CD4-positive, alpha-beta T cell treated with Interleukin-15 for 1 hour (primary cell): ENCODE measurements around the gene CSN1S1.
"Not testable (repeated sequence)": the region's sequence is repeated elsewhere in the genome, so short reads cannot be mapped to it uniquely, and the experiment has no call there.

ENCODE experiments used
- DNase-seq: peaks from one replicate; pipeline ENCODE4 v3.0.0-alpha.2; 2020

The CSN1S1 gene, protein sequence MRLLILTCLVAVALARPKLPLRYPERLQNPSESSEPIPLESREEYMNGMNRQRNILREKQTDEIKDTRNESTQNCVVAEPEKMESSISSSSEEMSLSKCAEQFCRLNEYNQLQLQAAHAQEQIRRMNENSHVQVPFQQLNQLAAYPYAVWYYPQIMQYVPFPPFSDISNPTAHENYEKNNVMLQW

DNA sequence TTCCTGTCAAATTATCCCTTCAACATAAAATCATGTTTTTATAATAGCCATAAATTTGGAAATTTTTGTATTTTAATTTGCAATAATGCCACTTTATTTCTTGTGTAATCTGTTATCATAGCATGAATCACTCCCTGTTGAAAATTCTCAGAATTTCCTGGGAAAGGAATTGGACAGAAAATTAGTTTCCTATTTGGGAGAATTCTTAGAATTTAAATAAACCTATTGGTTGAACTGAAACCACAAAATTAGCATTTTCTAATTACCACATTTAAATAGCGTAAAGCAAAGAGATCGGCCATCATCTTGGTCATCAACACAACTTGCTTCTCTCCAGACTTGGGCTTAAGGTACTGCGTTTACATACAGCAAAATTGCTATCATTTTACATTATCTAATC is at the start of gene CSN1S1:
Gene CSN1S1 (plus strand): TSS at position 301 of the 400 bp plus-strand sequence. CDS start 1,488 bp downstream, outside the sequence.
- DNase-seq: no peak

DNA sequence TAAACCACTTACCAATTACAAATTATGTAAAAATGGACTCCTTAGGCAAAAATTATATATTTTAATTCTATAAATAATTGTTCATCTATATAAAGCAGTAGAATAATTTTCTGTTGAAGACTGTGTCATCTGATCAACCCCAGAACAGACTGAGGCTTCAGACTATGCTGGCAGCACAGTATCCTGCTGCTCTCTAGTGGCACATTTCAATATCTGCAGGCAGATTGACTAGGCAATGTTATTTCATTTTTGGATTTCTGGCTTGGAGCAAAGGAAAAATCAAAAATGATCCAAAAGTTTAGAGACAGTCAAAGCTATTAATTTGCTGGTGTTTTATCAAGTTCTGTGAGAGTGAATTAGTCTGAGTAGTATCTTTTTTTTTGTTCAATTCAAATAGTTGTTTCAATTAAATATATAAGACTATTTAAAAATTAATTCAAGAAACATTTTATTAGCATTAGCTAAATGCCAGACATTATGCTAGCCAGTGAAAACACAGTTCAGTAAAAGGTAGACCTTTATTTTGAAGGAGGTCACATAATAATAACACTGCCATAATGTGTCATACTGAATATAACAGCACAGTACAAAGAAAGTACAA is 49.6 kb upstream of the CSN1S1 start:
- DNase-seq: peak; percentile 20

DNA sequence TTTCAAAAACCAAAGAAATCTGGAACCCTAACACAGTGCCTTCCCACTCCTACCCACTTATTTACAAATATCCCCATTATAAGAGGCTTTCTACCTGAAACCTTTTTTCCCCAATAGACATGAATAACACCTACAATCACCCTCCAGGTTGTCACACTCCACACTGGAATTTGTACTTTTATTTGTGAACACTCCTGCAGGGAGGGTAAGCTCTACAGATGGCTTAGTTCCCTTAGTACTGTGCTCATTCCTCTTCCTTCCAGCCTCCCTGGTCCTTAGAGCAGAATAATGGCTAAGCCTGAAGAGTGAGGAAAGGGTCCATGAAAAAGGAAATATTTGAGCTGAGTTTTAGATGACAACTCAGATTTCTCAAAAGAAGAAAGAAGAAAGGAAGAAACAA is 48.7 kb upstream of the CSN1S1 start:
- DNase-seq: no peak

DNA sequence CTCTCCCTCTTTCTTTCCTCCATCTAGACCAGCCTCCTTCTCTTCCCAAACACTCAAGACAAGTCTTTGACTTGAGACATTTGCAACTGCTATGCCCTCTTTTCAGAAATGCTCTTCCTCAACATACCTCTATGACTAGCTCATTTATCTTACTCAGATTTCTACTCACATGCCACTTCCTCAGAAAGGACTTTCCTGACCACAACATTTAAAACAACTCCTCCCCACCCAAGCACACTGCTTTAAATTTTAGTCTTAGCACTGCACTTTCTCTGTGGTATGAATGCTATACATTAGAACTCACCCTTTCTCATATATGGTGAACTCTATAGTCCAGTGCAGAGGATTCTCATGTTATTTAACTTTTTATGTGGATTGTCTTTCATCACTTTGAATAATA is 42.5 kb upstream of the CSN1S1 start:
- DNase-seq: no peak

DNA sequence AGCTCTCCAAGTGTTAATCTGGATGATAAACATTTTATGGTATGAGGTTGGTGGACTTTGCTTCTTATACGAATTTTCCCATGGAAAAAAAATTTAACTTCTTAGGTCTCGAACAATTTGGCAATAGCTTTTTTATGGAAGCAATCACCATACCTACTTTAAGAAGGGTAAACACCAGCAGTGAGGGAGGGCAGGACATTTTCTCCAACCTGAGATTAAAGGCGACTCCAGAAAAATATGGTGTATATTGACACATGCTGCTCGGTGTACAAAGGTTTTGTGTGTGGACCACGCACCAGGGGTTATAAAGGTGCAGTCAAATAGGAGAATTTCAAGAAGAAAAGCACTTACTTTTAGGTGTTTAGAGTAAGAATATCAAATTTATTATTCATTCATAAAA is 36.7 kb upstream of the CSN1S1 start:
- no peak for DNase-seq

DNA sequence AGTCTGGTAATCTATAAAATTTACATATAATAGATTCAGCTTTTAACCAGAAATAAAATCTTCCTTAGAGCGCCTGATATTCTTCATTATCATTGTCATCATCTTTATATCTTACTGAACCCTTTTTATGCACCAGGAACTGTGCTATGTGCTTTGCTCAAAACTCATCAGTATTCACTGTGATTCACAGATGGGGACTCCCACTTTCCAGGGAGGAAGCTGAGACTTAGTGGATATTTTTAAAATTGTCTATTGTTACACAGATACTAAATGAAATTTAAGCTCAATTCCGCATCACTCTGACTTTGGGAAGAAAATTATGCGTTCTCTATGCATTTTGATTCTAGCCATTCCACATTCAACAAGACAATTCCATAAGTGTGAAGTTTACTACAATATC is 36.1 kb upstream of the CSN1S1 start:
- no peak for DNase-seq

DNA sequence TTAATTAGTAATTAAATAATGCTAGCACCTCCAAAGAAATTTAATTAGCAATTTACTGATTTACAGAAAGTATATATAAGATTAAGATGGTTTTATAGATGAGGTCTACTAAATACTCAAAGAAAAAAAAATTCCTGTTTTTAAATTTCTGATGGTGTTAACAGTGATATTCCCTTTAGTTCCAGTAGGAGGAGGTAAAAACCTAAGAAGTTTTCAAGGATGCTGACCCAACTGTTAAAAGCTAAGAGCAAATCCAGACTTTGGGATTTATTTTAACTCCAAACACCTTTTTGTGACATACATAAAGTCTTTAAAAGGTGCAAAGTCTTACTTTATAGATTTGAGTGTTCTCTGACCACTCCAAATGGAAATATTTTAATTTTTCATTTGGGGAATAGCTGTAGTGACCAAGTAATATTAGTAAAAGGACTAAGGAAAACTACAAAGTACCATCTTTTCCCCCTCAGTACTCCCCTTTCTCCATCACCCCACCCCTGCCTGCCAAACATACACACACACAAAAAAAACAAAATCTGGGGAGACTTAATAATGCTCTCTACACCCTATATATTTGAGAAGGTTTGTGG is 34.2 kb upstream of the CSN1S1 start:
- no peak for DNase-seq

DNA sequence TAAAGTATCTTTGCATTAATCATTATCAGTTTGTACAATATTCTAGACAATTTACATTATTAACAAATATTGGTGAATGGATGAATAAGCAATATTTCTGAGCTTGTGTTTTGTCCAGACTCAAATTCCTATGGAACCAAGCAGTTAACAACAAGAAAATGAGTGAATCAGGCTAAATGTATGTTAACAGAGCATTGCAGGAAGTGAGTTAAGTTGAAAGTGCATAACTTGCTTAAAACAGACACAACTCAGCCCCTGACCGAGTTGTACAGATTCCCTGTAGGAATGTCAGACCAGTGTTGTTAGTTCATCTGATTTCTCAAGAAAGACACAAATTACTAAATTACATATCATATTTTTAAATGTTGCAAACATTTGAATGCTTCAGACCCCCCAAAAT is 23.7 kb upstream of the CSN1S1 start:
- DNase-seq: no peak

DNA sequence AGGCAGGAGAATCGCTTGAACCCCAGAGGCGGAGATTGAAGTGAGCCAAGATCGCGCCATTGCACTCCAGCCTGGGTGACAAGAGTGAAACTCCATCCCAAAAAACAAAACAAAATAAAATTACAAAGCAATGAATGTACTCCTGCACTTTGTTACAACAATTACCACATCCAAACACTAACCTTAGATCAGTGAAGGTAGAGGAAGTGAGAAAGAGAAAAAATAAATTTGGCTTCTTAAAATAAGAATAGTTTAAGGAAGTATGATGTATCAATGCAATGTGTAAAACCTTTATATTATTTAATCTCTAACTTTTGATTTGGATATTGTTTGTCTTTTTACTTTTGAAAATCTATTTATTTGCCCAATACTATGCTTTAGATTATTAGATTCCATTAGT is 21.7 kb upstream of the CSN1S1 start:
- no peak for DNase-seq

DNA sequence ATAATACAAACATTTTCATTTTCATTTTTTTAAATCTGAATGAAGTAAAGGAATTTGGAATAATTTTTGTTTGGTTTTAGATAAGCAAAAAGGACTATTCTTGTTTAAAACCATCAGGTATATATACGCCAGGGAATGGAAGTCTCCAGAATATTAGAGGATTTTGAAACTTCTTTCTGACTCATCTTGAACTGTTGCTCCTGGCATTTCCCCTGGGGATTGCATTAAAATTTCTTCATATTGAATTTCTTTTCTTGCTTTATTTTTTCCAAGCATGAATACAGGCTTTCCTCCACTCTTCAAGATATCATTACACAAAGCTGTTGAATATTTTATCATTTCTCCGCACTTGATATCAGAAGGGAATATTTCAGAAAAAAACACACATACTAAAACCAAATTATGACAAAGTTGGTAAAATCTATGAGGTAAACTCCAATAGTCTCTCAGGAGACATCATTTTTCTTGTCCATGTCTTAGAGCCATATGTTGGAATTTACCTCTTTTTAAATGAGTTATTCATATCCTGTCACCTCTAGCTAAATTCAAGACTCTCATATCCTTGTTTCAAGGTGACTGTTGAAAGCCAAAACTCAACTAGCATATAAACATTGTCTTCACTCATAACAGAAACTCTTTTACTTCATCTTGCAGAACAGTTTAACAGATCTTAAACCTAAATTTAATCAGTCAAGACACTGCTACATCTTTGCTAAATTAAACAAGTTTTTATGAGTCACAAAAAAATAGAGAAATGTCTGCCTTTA is 20.7 kb upstream of the CSN1S1 start:
- no peak for DNase-seq

DNA sequence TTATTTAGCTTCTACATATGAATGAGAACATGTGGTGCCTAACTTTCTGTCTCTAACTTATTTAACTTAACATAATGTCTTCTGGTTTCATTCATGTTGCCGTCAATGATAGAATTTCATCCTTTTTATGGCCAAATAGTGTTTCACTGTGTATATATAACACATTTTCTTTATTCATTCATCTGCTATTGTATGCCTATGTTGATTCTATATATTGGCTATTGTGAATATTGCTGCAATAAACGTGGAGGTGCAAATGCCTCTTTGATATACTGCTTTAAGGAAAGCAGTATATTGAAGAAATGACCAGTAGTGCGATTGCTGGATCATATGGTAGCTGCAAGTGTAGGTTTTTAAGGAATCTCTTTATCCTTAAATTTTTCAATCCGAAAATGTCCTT is 10.0 kb upstream of the CSN1S1 start:
- DNase-seq: no peak

DNA sequence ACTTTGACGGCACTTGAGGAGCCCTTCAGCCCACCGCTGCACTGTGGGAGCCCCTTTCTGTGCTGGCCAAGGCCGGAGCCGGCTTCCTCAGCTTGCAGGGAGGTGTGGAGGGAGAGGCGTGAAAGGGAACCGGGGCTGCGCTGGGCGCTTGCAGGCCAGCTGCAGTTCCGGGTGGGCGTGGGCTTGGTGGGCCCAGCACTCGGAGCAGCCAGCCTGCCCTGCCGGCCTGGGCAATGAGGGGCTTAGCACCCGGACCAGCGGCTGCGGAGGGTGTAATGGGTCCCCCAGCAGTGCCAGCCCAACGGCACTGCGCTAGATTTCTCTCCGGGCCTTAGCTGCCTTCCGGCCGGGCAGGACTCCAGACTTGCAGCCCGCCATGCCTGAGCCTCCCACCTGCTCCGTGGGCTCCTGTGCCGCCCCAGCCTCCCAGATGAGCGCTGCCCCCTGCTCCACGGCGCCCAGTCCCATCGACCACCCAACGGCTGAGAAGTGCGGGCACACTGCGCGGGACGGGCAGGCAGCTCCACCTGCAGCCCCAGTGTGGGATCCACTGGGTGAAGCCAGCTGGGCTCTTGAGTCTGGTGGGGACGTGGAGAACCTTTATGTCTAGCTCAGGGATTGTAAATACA is 7.0 kb upstream of the CSN1S1 start:
- not testable (repeated sequence) for DNase-seq

DNA sequence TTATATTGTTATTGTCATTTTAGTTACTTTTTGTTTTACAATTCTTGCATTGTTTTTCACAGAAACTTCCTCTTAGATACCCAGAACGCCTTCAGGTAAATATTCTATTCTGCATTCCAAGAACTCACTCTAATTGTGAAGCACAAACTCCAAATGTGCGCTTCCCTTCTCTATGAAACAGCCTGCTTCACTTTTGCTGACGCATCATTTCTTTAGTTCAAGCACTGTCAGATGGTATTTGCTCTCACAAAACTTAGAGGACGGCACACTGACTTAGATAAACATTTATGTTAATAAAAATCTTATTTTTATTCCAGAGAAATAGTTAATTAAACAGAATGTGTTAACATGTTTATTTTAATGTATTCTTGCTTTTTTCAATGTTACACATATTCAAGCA is 3.3 kb downstream of the CSN1S1 start:
- DNase-seq: no peak

DNA sequence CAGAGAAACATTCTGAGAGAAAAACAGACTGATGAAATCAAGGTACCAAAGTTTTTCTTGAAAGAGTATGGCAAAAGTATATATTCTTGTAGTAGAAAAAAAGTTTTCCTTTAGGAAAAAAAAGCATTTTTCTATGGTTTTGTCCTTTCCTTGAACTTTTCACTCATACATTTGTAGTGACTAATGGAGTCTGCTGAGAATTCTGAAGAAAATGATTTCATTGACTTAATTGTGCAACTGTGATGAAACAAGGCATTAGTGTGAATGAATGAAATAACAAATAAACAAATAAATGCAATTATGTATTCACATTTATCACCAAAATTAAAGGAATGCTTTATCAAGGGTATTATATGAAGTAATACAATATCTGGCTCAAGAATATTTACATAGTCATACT is 5.7 kb downstream of the CSN1S1 start:
- DNase-seq: no peak

DNA sequence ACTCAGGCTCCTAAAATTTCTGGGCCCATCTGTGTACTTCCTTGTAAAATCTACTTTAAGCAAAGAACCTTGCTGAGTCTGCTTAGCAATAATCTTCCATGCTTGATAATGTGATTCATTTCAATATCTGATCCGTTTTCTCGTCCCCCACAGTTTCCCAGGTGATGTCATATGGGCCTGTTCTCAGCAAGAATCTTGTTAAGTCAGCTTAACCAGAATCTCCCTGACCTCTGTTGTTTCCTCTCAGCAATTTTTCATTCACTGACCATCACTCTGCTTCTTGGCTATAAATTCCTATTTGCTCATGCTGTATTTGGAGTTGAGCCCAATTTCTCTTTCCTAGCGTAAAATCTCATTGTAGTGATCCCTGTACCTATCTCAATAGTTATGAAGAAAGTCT is 20.7 kb downstream of the CSN1S1 start:
- no peak for DNase-seq

DNA sequence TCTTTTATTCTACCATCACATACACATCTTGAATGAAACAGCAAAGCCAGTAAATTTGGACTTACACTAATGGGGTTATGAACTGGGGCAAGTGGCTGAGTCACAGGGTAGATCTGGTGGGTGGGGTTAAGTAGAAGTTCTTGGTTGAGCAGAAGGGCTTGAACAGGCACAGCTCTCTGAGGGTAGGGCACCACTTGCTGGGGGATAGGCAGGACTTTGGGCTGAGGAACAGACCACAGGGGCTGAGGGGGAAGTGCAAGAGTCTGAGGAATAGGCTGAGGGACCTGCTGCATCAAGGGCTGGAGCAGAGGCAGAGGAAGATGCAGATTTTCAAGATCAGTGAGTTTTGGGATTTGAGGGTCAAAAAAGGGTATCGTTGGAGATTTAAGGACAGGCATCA is 26.3 kb downstream of the CSN1S1 start:
- no peak for DNase-seq

DNA sequence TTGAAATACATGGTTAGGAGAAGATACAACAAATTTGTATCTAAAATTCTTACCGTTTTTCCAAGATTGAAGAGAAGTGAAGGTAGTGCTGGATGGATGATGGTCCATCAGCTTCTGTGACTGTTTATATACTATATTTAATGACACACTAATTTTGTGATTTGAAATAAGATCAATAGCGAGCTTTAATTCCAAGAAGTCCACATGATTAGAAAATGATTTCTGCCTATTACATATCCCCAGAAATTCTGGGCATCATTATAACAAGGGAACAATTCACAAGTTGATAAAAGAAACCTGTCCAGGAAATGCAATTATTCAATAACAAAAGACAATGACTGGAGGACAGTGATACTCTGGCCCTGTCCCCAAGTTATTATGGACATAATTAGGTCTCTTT is 34.8 kb downstream of the CSN1S1 start, which contains the start of gene CSN2:
Gene CSN2 (minus strand): TSS at position 101 of the 400 bp plus-strand sequence. CDS start 4,733 bp downstream, outside the sequence.
- no peak for DNase-seq

DNA sequence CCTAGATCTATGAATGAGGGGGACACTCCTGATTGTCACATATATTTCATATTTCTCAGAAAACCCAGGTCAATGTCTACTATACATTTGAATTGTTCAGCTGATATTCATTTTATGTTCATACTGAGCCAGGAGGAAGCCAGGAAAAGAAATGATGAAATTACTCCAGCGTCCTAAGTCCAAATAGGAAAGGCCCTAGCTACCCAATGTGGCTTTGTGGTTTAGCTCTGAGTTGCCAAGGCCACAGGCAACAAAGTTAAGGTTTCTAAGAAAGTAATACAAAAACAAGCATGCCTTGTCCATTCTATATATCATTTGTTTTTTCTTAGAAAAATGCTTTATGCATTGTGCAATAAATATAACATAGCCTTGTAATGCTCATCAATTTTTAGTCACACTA is 39.2 kb downstream of the CSN1S1 start:
- DNase-seq: no peak

DNA sequence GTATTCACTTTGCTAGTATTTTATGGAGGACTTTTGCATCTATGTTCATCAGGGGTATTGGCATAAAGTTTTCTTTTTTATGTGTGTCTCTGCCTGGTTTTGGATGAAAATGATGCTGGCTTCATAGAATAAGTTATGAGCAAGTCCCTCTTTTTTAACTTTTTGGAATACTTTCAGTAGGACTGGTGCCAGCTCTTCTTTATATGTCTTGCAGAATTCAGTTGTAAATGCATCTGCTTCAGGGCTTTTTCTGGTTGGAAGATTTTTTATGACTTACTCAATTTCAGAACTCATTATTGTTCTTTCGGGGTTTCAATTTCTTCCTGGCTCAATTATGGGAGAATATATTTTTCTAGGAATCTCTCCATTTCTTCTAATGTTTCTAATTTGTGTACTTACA is 43.8 kb downstream of the CSN1S1 start:
- DNase-seq: no peak

DNA sequence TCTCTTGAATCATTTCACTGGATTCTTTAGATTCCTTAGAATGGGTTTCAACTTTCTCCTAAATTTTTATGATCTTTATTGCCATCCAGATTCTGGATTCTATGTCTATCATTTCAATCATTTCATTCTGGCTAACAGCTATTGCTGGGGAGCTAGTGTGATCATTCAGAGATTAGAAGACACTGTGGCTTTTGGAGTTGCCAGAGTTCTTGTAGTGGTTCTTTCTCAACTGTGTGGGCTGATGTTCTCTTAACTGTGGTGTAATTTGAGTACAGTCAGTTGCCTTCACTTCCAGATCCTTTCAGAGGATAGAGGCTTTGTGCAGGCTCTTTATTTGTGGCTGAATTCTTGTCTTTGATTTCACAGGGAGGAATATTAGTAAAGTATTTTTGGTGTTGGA is 46.7 kb downstream of the CSN1S1 start:
- DNase-seq: no peak

DNA sequence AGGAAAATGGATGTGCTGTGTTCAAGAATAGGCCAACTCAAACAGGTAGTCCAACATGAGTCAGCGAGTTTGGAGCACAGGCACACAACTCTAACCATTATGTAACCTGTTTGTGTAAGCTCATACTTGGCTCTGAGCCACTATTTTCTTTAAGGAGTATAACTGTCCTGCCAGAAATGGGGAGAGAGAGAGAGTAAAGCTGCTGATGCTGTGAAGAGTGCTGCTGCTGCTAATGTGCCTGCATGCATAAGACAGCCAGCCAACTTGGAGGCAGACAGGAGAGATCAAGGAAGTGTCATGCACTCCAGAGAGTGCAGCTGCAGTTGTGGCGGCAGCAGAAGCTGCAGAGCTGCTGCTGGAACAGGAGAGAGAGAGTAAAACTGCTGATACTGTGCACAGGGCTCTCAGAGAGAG is 53.2 kb downstream of the CSN1S1 start:
- no peak for DNase-seq

DNA sequence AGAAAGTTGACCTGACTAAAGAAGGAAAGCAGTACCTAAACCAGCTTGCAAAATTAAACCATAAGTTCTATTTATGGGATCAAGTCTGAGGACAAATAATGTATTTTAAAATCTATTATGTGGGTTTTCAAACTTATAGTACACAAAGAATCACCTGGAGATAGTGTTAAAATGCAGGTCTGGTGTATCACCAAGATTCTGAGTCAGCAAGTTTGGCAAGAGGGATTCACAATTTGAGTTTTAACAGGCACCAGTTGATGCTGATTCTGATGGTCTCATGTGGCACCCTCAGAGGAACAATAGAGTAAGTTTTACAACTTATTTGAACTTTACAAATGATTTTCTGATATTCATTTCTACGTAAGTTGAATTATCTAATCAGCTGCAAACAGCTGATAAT is 55.8 kb downstream of the CSN1S1 start:
- no peak for DNase-seq

DNA sequence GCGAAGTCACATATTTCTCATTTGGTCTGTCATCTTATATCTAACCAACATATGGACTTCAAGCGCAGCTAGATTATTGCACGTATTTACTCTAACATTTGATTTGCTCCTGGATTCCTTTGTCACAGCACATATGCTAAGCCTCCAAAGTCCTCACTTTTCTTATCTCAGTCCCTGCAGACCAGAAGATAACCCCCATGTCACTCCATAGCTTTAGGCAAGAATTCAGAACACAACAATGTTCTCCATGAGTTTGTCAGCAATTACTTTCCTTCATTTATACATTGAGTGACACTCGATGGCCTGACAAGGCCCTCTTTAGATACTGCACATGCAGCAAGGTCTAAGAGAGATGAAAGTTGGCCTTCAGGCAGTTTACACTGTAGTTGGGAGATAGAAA is 60.1 kb downstream of the CSN1S1 start:
- DNase-seq: no peak

DNA sequence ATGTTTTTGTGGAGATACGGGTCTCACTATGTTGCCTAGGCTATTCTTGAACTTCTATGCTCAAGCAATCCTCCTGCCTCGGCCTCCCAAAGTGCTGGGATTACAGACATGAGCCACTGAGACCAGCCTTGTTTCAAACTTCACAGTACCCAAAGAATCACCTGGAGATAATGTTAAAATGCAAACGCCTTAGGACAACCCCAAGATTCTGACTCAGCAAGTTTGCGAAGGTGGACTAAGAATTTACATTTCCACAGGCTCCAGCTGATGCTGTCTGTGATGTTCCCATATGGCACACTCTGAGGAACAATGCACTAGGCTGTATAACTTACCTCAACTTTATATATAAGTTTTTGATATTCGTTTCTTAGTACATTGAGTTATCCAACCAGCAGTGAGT is 63.9 kb downstream of the CSN1S1 start:
- no peak for DNase-seq
